Bronchial smooth muscle cell (primary cell): Measurements from ENCODE around the gene CITED1. TPM values are rescaled to one million over a fixed set of nuclear protein-coding genes. Genes with fewer than 3 reads are reported as not detected.

Source experiments
- total RNA-seq: library from RNA; depleted of rRNA; stranded (reverse); fragments of >200 nt; gene quantifications from 2 replicates; pipeline ENCODE4 v1.2.1, GENCODE V29; 2014

Gene CITED1
- not detected in 2 replicates for total RNA-seq

GRCh38 chrX:72305286-72306084 lies at the start of gene CITED1:
CITED1 (minus strand) TSS chrX:72305914; CDS start chrX:72302869, 3,045 bp downstream.

Other genes with a start within 250 kb of the CITED1 start
- gene RTL5, start 174.0 kb downstream of the CITED1 start, total RNA-seq, result 3.2 and 5.1 TPM in 2 replicates
- gene PIN4, start 124.2 kb downstream of the CITED1 start, total RNA-seq, result 14.5 and 17.1 TPM in 2 replicates
- gene ERCC6L, start 66.9 kb downstream of the CITED1 start, total RNA-seq, result 0.09 and 0.47 TPM in 2 replicates
- gene RPS4X, start 28.7 kb downstream of the CITED1 start, total RNA-seq, result 739 and 894 TPM in 2 replicates